IMR-90 (cell line): ENCODE measurements around the gene GFM2. TPM values are rescaled to one million over a fixed set of nuclear protein-coding genes. Genes with fewer than 3 reads are reported as not detected.
A peak's percentile ranks its signal among the peaks of the same experiment; 100 is the strongest.

Experiments
- ATAC-seq: fragments of 200-7000 bp; cut with Tn5 transposase; 2 replicates; pipeline ENCODE4 v1.9.1; 2020; ENCODE audit warnings: low read depth, mild to moderate bottlenecking, moderate library complexity
- BruUV-seq: library from RNA; stranded (reverse); fragments of 400-500 nt; replicated peaks from 2 replicates; lab custom pipeline; 2021; lab: Mats Ljungman, UMichigan
- CTCF ChIA-PET: fragments of 300-600 bp; formaldehyde crosslinking; extraction: SDS; loops from one replicate; lab custom pipeline; 2021; ENCODE audit warnings: antibody characterized with exemption; lab: Yijun Ruan, JAX
- POLR2A ChIA-PET: fragments of 300-600 bp; sonication (Branson Sonifier 250); formaldehyde crosslinking; loops from one replicate; lab custom pipeline; 2022; ENCODE audit warnings: antibody characterized with exemption; ENCODE audit not compliant: unreplicated experiment; lab: Charles Lee
- DNase-seq: peaks from one replicate; pipeline ENCODE4 v3.0.0; 2013
- H2AFZ ChIP-seq: replicated peaks from 2 replicates; pipeline ENCODE3; 2013; ENCODE audit warnings: low read length, mild to moderate bottlenecking; ENCODE audit not compliant: poor library complexity
- H2AK5ac ChIP-seq: 2 replicates; pipeline ENCODE4 v1.6.1; 2013; ENCODE audit warnings: low read depth, low read length, inconsistent platforms
- H2AK9ac ChIP-seq: replicated peaks from 2 replicates; pipeline ENCODE3; 2013; ENCODE audit warnings: mild to moderate bottlenecking, low read depth, low read length, moderate library complexity; ENCODE audit not compliant: poor library complexity
- H2BK120ac ChIP-seq: 2 replicates; pipeline ENCODE4 v1.6.1; 2013; ENCODE audit warnings: low read depth, low read length, inconsistent platforms
- H2BK15ac ChIP-seq: 3 replicates; pipeline ENCODE4 v1.6.1; 2013; ENCODE audit warnings: low read depth, low read length, inconsistent platforms
- H2BK20ac ChIP-seq: 2 replicates; pipeline ENCODE4 v1.6.1; 2013; ENCODE audit warnings: low read depth, mild to moderate bottlenecking, inconsistent platforms, low read length, moderate library complexity
- H2BK5ac ChIP-seq: 2 replicates; pipeline ENCODE4 v1.6.1; 2013; ENCODE audit warnings: mild to moderate bottlenecking, low read depth, low read length, inconsistent platforms; ENCODE audit not compliant: poor library complexity, severe bottlenecking
- H3K14ac ChIP-seq: replicated peaks from 2 replicates; pipeline ENCODE4 v1.6.1; 2013; ENCODE audit warnings: low read depth, low read length, inconsistent platforms
- H3K18ac ChIP-seq: 2 replicates; pipeline ENCODE4 v1.6.1; 2013; ENCODE audit warnings: low read depth, low read length, control low read depth
- H3K23ac ChIP-seq: 2 replicates; pipeline ENCODE4 v1.6.1; 2013; ENCODE audit warnings: low read depth, low read length, inconsistent platforms
- H3K27ac ChIP-seq: 2 replicates; pipeline ENCODE4 v1.5.1; 2013; ENCODE audit warnings: mild to moderate bottlenecking, control low read depth, low read length; ENCODE audit not compliant: insufficient read depth
- H3K27me3 ChIP-seq: 2 replicates; pipeline ENCODE4 v1.6.1; 2013; ENCODE audit warnings: low read length; ENCODE audit not compliant: control insufficient read depth, insufficient read depth
- H3K36me3 ChIP-seq: 2 replicates; pipeline ENCODE4 v1.6.1; 2013; ENCODE audit warnings: low read length, mixed read lengths; ENCODE audit not compliant: control insufficient read depth, insufficient read depth
- H3K4ac ChIP-seq: 2 replicates; pipeline ENCODE4 v1.6.1; 2013; ENCODE audit warnings: low read depth, low read length, inconsistent platforms
- H3K4me1 ChIP-seq: 2 replicates; pipeline ENCODE4 v1.6.1; 2013; ENCODE audit warnings: low read length, mixed read lengths; ENCODE audit not compliant: control insufficient read depth, insufficient read depth
- H3K4me2 ChIP-seq: 2 replicates; pipeline ENCODE4 v1.6.1; 2013; ENCODE audit warnings: low read depth, mild to moderate bottlenecking, control low read depth, low read length, moderate library complexity
- H3K4me3 ChIP-seq: 2 replicates; pipeline ENCODE4 v1.5.1; 2013; ENCODE audit warnings: low read depth, mild to moderate bottlenecking, control low read depth, low read length, moderate library complexity; ENCODE audit not compliant: insufficient read depth
- H3K56ac ChIP-seq: 2 replicates; pipeline ENCODE4 v1.6.1; 2013; ENCODE audit warnings: low read length, inconsistent platforms; ENCODE audit not compliant: insufficient read depth; ENCODE audit errors: extremely low read depth
- H3K79me1 ChIP-seq, 2 experiments: 2 replicates each; pipeline ENCODE4 v1.6.1; 2013; ENCODE audit warnings: low read length in 2 of 2, inconsistent platforms in 1 of 2, low read depth in 1 of 2
- H3K9ac ChIP-seq: 2 replicates; pipeline ENCODE4 v1.6.1; 2013; ENCODE audit warnings: low read depth, low read length, control low read depth
- H3K9me1 ChIP-seq: 2 replicates; pipeline ENCODE4 v1.6.1; 2013; ENCODE audit warnings: low read length, inconsistent platforms; ENCODE audit not compliant: insufficient read depth
- H3K9me3 ChIP-seq: 2 replicates; pipeline ENCODE4 v1.6.1; 2013; ENCODE audit warnings: low read length; ENCODE audit not compliant: control insufficient read depth, insufficient read depth
- H4K20me1 ChIP-seq: 2 replicates; pipeline ENCODE4 v1.6.1; 2013; ENCODE audit warnings: low read length, inconsistent platforms; ENCODE audit not compliant: insufficient read depth
- H4K5ac ChIP-seq: 2 replicates; pipeline ENCODE4 v1.6.1; 2013; ENCODE audit warnings: mild to moderate bottlenecking, low read depth, low read length, control low read depth
- H4K8ac ChIP-seq, 2 experiments: 2 replicates each; pipeline ENCODE4 v1.6.1; 2013; ENCODE audit warnings: low read depth in 2 of 2, low read length in 2 of 2, control low read depth in 1 of 2, inconsistent platforms in 1 of 2
- H4K91ac ChIP-seq: 2 replicates; pipeline ENCODE4 v1.6.1; 2013; ENCODE audit warnings: low read depth, low read length, inconsistent platforms; ENCODE audit not compliant: insufficient read depth
- CEBPB ChIP-seq: IDR thresholded peaks from 2 replicates; pipeline ENCODE4 v1.6.1; 2012; ENCODE audit warnings: low read depth, low read length, improper control_type of control experiment
- CHD1 ChIP-seq: IDR thresholded peaks from 2 replicates; pipeline ENCODE4 v1.6.1; 2012; ENCODE audit warnings: low read depth, low read length, improper control_type of control experiment
- CTCF ChIP-seq: conservative IDR thresholded peaks from 2 replicates; pipeline ENCODE4 v1.5.1; 2012; ENCODE audit warnings: mild to moderate bottlenecking, low read depth, low read length, improper control_type of control experiment
- MAFK ChIP-seq: IDR thresholded peaks from 2 replicates; pipeline ENCODE4 v1.6.1; 2012; ENCODE audit warnings: low read depth, low read length, improper control_type of control experiment
- MAZ ChIP-seq: IDR thresholded peaks from 2 replicates; pipeline ENCODE4 v1.6.1; 2012; ENCODE audit warnings: low read depth, mild to moderate bottlenecking, low read length, improper control_type of control experiment, moderate library complexity, borderline replicate concordance
- MXI1 ChIP-seq: IDR thresholded peaks from 2 replicates; pipeline ENCODE4 v1.6.1; 2012; ENCODE audit warnings: low read depth, mild to moderate bottlenecking, low read length, moderate library complexity, borderline replicate concordance
- NFE2L2 ChIP-seq: fragments of 150-350 bp; IDR thresholded peaks from 2 replicates; pipeline ENCODE4 v1.6.1; 2016; ENCODE audit warnings: low read depth, mild to moderate bottlenecking, low read length
- POLR2A ChIP-seq: IDR thresholded peaks from 2 replicates; pipeline ENCODE4 v1.6.1; 2012; ENCODE audit warnings: mild to moderate bottlenecking, low read depth, low read length
- RAD21 ChIP-seq: IDR thresholded peaks from 2 replicates; pipeline ENCODE4 v1.6.1; 2012; ENCODE audit warnings: low read length, improper control_type of control experiment
- RCOR1 ChIP-seq: IDR thresholded peaks from 2 replicates; pipeline ENCODE4 v1.6.1; 2012; ENCODE audit warnings: mild to moderate bottlenecking, low read length, improper control_type of control experiment; ENCODE audit not compliant: insufficient replicate concordance
- RFX5 ChIP-seq: IDR thresholded peaks from 2 replicates; pipeline ENCODE4 v1.8.0; 2012; ENCODE audit warnings: low read depth, mild to moderate bottlenecking, low read length, moderate library complexity
- SMC3 ChIP-seq: fragments of 150-350 bp; IDR thresholded peaks from 2 replicates; pipeline ENCODE4 v1.6.1; 2016; ENCODE audit warnings: low read depth, mild to moderate bottlenecking, antibody characterized with exemption, low read length, moderate library complexity
- WGBS, 2 experiments: methylation state at CpG; one replicate each; pipeline versions ENCODE4 v1.1.5 to v1.1.7; 2013; ENCODE audit warnings: missing lambda C conversion rate in 2 of 2; ENCODE audit not compliant: insufficient read length in 1 of 2; ENCODE audit errors: extremely low coverage in 2 of 2; 5-methylcytosine and 5-hydroxymethylcytosine counted together
- dilution Hi-C: fragments of 300-500 bp; cut with HindIII; formaldehyde crosslinking; loops from one replicate; pipeline ENCODE4 v1.14.3; 2018; ENCODE audit warnings: low sequenced_read_pairs; ENCODE audit not compliant: unreplicated experiment
- in situ Hi-C: fragments of 300-500 bp; cut with MboI; formaldehyde crosslinking; loops from 3 replicates; pipeline ENCODE4 v1.14.3; 2019; ENCODE audit warnings: low sequenced_read_pairs, inconsistent platforms, mixed read lengths
- intact Hi-C: fragments of 100-400 bp; cut with micrococcal nuclease; formaldehyde crosslinking; loops from 2 replicates; pipeline ENCODE4 v1.10.0; 2022
- polyA plus RNA-seq, 3 experiments: library from polyadenylated mRNA; depleted of rRNA; stranded (reverse); fragments of >200 nt; gene quantifications; 2 replicates each; pipeline ENCODE4 v1.2.3, GENCODE V29; 2012; ENCODE audit warnings: low replicate concordance in 1 of 3
- total RNA-seq: library from RNA; depleted of rRNA; stranded (reverse); fragments of >200 nt; gene quantifications from 2 replicates; pipeline ENCODE4 v1.2.3, GENCODE V29; 2012
- TF ChIP-seq, protein P1 (sequence below): fragments of 150-350 bp; IDR thresholded peaks from 2 replicates; pipeline ENCODE4 v1.6.1; 2016; ENCODE audit warnings: low read depth, mild to moderate bottlenecking, low read length, moderate library complexity, borderline replicate concordance

GFM2 gene
- total and polyA plus RNA-seq, 2 of the 4 experiments (the other 2 are of a cell fraction) = 23.3 to 45.7 TPM

DNA sequence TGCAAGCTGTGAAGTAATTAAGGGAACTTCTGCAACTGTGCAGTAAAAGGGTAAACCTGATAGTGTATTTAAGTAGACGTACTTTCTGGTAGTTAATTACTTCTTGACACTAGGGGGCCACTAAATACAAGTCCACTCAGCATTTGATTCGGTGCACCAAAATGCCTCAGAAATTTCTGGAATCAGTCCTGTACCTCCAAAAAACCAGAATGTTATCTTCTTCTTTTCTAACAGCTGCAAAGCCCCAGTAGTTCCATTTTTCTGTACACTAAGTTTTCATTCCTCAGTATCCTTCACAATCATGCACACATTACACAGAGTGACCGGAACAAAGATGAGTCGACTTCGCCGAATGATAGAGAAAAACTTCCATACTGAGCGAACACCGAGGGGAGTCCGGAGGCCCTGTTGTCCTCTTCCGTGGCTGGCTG, 484 bp downstream of the GFM2 start (continued):
- no peak for TF ChIP-seq RFX5

- H2BK15ac ChIP-seq = no peak overlapping the region
- H3K4me3 ChIP-seq = peak overlapping the region; percentile 82
- no peak overlapping the region for H2AFZ ChIP-seq
- H3K23ac ChIP-seq = no peak overlapping the region; the same call in 1 of the 2 replicates
- no TSS peak for BruUV-seq
- no peaks in the 10 kb centered on the region for H3K27me3 ChIP-seq
- H4K5ac ChIP-seq = no peak overlapping the region
- H3K27ac ChIP-seq = peak overlapping the region; percentile 54; the same call in 1 of the 2 replicates
- H3K36me3 ChIP-seq = peaks cover 4% of the 10 kb centered on the region; the same call in 1 of the 2 replicates
- no peak overlapping the region for H3K18ac ChIP-seq
- peaks cover 20 to 42% of the 10 kb centered on the region in 2 experiments for H3K79me1 ChIP-seq
- H2AK9ac ChIP-seq = no peak overlapping the region
- dilution Hi-C loops (no loop called here), intact Hi-C loops (loop anchor here (2.0 kb wide), 2 partner anchors 285 to 499 kb away; no protein-coding TSS in a partner anchor), in situ Hi-C loops (loop anchor here (25.0 kb wide), 1 partner anchor 596 kb away; no protein-coding TSS in a partner anchor)
- H3K9me1 ChIP-seq = no peaks in the 10 kb centered on the region
- H2AK5ac ChIP-seq = no peak overlapping the region
- no peaks in the 10 kb centered on the region for H4K20me1 ChIP-seq
- peak overlapping the region in 1 of 2 experiments; percentile 93; a peak in 1 of 4 replicates for H4K8ac ChIP-seq
- H2BK5ac ChIP-seq = no peak overlapping the region
- DNase-seq (no peak), ATAC-seq (no peak)
- H3K14ac ChIP-seq = no peak overlapping the region
- POLR2A ChIA-PET = interaction anchor here (0.6 kb wide), 1 partner anchor 14 kb away, joined by 3 read pairs; no protein-coding TSS in a partner anchor
- H2BK120ac ChIP-seq = no peak overlapping the region
- H3K4ac ChIP-seq = no peak overlapping the region
- no peak overlapping the region for H4K91ac ChIP-seq
- peak overlapping the region; percentile 98 for H3K4me2 ChIP-seq
- peaks cover 7% of the 10 kb centered on the region for H3K4me1 ChIP-seq
- peak overlapping the region; percentile 74; the same call in 1 of the 2 replicates for H3K9ac ChIP-seq
- H3K9me3 ChIP-seq = no peaks in the 10 kb centered on the region
- H3K56ac ChIP-seq = no peak overlapping the region
- CTCF ChIA-PET = interaction anchor here (1.7 kb wide), 1 partner anchor 16 kb away, joined by 5 read pairs; no protein-coding TSS in a partner anchor
- H2BK20ac ChIP-seq = no peak overlapping the region
- WGBS, 2 experiments = 77% methylated on average over 7 of the region's 27 CpGs; no CpG with 5 or more reads in 1 of the 2 experiments
- TF ChIP-seq, protein P1, sequence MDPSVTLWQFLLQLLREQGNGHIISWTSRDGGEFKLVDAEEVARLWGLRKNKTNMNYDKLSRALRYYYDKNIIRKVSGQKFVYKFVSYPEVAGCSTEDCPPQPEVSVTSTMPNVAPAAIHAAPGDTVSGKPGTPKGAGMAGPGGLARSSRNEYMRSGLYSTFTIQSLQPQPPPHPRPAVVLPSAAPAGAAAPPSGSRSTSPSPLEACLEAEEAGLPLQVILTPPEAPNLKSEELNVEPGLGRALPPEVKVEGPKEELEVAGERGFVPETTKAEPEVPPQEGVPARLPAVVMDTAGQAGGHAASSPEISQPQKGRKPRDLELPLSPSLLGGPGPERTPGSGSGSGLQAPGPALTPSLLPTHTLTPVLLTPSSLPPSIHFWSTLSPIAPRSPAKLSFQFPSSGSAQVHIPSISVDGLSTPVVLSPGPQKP = no peak
- TF ChIP-seq MAFK (no peak), POLR2A (no peak), CTCF (no peak), NFE2L2 (no peak), CHD1 (no peak), RFX5 (no peak), SMC3 (no peak), CEBPB (no peak), MXI1 (no peak), RCOR1 (no peak), MAZ (no peak), RAD21 (no peak)
Measured at GRCh38 chr5:74765929-74766328, 988 bp downstream of the GFM2 start.
